K562 (cell line): Measurements from ENCODE around the gene ZCCHC9. TPM values are rescaled to one million over a fixed set of nuclear protein-coding genes. Genes with fewer than 3 reads are reported as not detected.

ENCODE experiments used
- BCLAF1 ChIP-seq, 2 experiments: fragments of 450-650 bp in 1 of 2; IDR thresholded peaks; 2 replicates each; pipeline ENCODE4 v1.6.1; 2011 to 2017; ENCODE audit warnings: low read depth in 2 of 2, antibody characterized with exemption in 1 of 2, borderline replicate concordance in 1 of 2, low read length in 1 of 2, mild to moderate bottlenecking in 1 of 2, mixed read lengths in 1 of 2; ENCODE audit not compliant: control insufficient read depth in 1 of 2
- BHLHE40 ChIP-seq: IDR thresholded peaks from 2 replicates; pipeline ENCODE4 v1.6.1; 2011; ENCODE audit warnings: low read length, improper control_type of control experiment
- CTCF ChIP-seq, 3 experiments: IDR thresholded peaks in 2 of 3; conservative IDR thresholded peaks in 1 of 3; 2 replicates each; pipeline ENCODE4 v1.5.1; 2011 to 2012; ENCODE audit warnings: low read length in 3 of 3, mild to moderate bottlenecking in 3 of 3, control low read depth in 2 of 3, improper control_type of control experiment in 1 of 3, inconsistent platforms in 1 of 3, low read depth in 1 of 3, mixed read lengths in 1 of 3, moderate library complexity in 1 of 3; ENCODE audit not compliant: insufficient read depth in 2 of 3
- ELK1 ChIP-seq: sonication (generic); formaldehyde crosslinking; IDR thresholded peaks from 2 replicates; pipeline ENCODE4 v1.8.1; 2022; ENCODE audit warnings: missing genetic modification reagents
- GABPB2 ChIP-seq: fragments of 250-450 bp; sonication (Bioruptor Pico); conservative IDR thresholded peaks from 2 replicates; pipeline ENCODE4 v1.5.1; 2021; ENCODE audit warnings: mild to moderate bottlenecking
- HMG20B ChIP-seq: fragments of 250-450 bp; sonication (Bioruptor Pico); IDR thresholded peaks from 2 replicates; pipeline ENCODE4 v1.5.0; 2021; ENCODE audit warnings: mild to moderate bottlenecking
- IRF1 ChIP-seq: sonication (generic); formaldehyde crosslinking; IDR thresholded peaks from 2 replicates; pipeline ENCODE4 v1.8.0; 2022; ENCODE audit warnings: missing genetic modification reagents, mild to moderate bottlenecking, borderline replicate concordance
- KLF16 ChIP-seq: IDR thresholded peaks from 2 replicates; pipeline ENCODE4 v1.6.1; 2016; ENCODE audit warnings: antibody characterized with exemption
- MAFG ChIP-seq: fragments of 450-650 bp; conservative IDR thresholded peaks from 2 replicates; pipeline ENCODE4 v1.6.1; 2016; ENCODE audit warnings: missing genetic modification characterization, missing compliant biosample characterization
- MAZ ChIP-seq, 2 experiments: fragments of 450-650 bp in 1 of 2; sonication (generic) in 1 of 2; formaldehyde crosslinking; IDR thresholded peaks in 1 of 2; conservative IDR thresholded peaks in 1 of 2; 2 replicates each; pipeline versions ENCODE4 v1.4.0 to v1.5.0; 2020; ENCODE audit warnings: mild to moderate bottlenecking in 1 of 2, missing genetic modification reagents in 1 of 2
- PHB2 ChIP-seq: fragments of 450-650 bp; IDR thresholded peaks from 2 replicates; pipeline ENCODE4 v1.6.1; 2017; ENCODE audit warnings: low read depth
- RNF2 ChIP-seq: sonication (generic); IDR thresholded peaks from 2 replicates; pipeline ENCODE4 v1.6.1; 2016
- ZEB2 ChIP-seq: fragments of 450-650 bp; IDR thresholded peaks from 2 replicates; pipeline ENCODE4 v1.6.1; 2016
- ZNF184 ChIP-seq: sonication (generic); formaldehyde crosslinking; IDR thresholded peaks from 2 replicates; pipeline ENCODE4 v1.5.0; 2020; ENCODE audit warnings: missing genetic modification reagents
- ZNF695 ChIP-seq: fragments of 450-650 bp; formaldehyde crosslinking; IDR thresholded peaks from 2 replicates; pipeline ENCODE4 v1.4.0; 2020; ENCODE audit warnings: mild to moderate bottlenecking, moderate library complexity
- ZZZ3 ChIP-seq: fragments of 450-650 bp; IDR thresholded peaks from 2 replicates; pipeline ENCODE4 v1.6.1; 2016; ENCODE audit warnings: antibody characterized with exemption, mild to moderate bottlenecking, moderate library complexity
- polyA plus RNA-seq, 8 experiments: library from polyadenylated mRNA; depleted of rRNA in 4 of 8; stranded (reverse) in 5 of 8; unstranded in 3 of 8; fragments of >200 nt; fragmentation: Nextera tagmentation in 2 of 8; fragmentation: Illumina TruSeq in 1 of 8; extraction: Ambion mirVana in 2 of 8; extraction: Trizol in 1 of 8; gene quantifications; 2 replicates each; pipeline versions ENCODE4 v1.2.1 to v1.2.3, GENCODE V29; 2011 to 2014; ENCODE audit warnings: inconsistent platforms in 1 of 8, missing spikeins in 1 of 8
- total RNA-seq, 7 experiments: library from RNA; depleted of rRNA in 6 of 7; stranded (reverse); fragments of >200 nt in 6 of 7; fragmentation: Illumina TruSeq in 2 of 7; extraction: Trizol in 2 of 7; gene quantifications; 2 replicates each; pipeline versions ENCODE4 v1.2.1 to v1.2.3, GENCODE V29; 2011 to 2021; ENCODE audit warnings: low replicate concordance in 1 of 7
- TF ChIP-seq, protein P1 (sequence below): conservative IDR thresholded peaks from 2 replicates; pipeline ENCODE4 v1.6.1; 2011; ENCODE audit warnings: low read depth, mild to moderate bottlenecking, low read length; ENCODE audit not compliant: control insufficient read depth
- TF ChIP-seq, protein P2 (sequence below): fragments of 250-450 bp; sonication (Bioruptor Pico); IDR thresholded peaks from 2 replicates; pipeline ENCODE4 v1.8.0; 2022; ENCODE audit warnings: inconsistent platforms

Gene ZCCHC9
- total and polyA plus RNA-seq, 9 of the 15 experiments (the other 6 are each of a cell fraction or from before 2014, with no cell fraction given): 40.3 to 95.3 (median 59.9) TPM

- no peak for TF ChIP-seq KLF16
- TF ChIP-seq ZEB2: no peak
- TF ChIP-seq ZZZ3: no peak
- no peak for TF ChIP-seq ZNF184 (CRISPR knock-in tag)
- TF ChIP-seq PHB2: no peak
- TF ChIP-seq RNF2: no peak
- TF ChIP-seq, protein P1, sequence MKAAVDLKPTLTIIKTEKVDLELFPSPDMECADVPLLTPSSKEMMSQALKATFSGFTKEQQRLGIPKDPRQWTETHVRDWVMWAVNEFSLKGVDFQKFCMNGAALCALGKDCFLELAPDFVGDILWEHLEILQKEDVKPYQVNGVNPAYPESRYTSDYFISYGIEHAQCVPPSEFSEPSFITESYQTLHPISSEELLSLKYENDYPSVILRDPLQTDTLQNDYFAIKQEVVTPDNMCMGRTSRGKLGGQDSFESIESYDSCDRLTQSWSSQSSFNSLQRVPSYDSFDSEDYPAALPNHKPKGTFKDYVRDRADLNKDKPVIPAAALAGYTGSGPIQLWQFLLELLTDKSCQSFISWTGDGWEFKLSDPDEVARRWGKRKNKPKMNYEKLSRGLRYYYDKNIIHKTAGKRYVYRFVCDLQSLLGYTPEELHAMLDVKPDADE: peak; percentile 37
- TF ChIP-seq GABPB2 (CRISPR knock-in tag): no peak
- TF ChIP-seq BHLHE40: peak; percentile 58; the same call in 1 of the 2 replicates
- TF ChIP-seq ZNF695 (CRISPR knock-in tag): no peak
- TF ChIP-seq, protein P2, sequence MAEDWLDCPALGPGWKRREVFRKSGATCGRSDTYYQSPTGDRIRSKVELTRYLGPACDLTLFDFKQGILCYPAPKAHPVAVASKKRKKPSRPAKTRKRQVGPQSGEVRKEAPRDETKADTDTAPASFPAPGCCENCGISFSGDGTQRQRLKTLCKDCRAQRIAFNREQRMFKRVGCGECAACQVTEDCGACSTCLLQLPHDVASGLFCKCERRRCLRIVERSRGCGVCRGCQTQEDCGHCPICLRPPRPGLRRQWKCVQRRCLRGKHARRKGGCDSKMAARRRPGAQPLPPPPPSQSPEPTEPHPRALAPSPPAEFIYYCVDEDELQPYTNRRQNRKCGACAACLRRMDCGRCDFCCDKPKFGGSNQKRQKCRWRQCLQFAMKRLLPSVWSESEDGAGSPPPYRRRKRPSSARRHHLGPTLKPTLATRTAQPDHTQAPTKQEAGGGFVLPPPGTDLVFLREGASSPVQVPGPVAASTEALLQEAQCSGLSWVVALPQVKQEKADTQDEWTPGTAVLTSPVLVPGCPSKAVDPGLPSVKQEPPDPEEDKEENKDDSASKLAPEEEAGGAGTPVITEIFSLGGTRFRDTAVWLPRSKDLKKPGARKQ (CRISPR knock-in tag): no peak
- no peak for TF ChIP-seq IRF1 (CRISPR knock-in tag)
- TF ChIP-seq ELK1 (CRISPR knock-in tag): no peak
- TF ChIP-seq MAFG (tag): no peak
- TF ChIP-seq BCLAF1 (IDR thresholded peaks at IDR 0.05; ENCODE audit: borderline replicate concordance in 1 of 2, control insufficient read depth in 1 of 2, low read depth in 2 of 2, low read length in 1 of 2): no peak
- peak in 1 of 2 experiments; percentile 70 for TF ChIP-seq MAZ (CRISPR knock-in tag; conservative IDR thresholded peaks at IDR 0.05 in 1 of 2, IDR thresholded peaks at IDR 0.05 in 1 of 2)
- TF ChIP-seq CTCF (IDR thresholded peaks at IDR 0.05 in 2 of 3, conservative IDR thresholded peaks at IDR 0.05 in 1 of 3; ENCODE audit: insufficient read depth in 2 of 3, low read depth in 1 of 3, low read length in 3 of 3): peak; percentile 38 to 44 (median 39); a peak in 3 of 6 replicates
- no peak for TF ChIP-seq HMG20B
These were observed at the start of gene ZCCHC9 (continued) for GRCh38 chr5:81301271-81302015.
